Right ventricle myocardium superior (tissue), 1 donor: Measurements from ENCODE around the gene TTC28. TPM values are rescaled to one million over a fixed set of nuclear protein-coding genes. Genes with fewer than 3 reads are reported as not detected.
A peak's percentile ranks its signal among the peaks of the same experiment; 100 is the strongest.

ENCODE experiments used
- ATAC-seq: fragments of 200-7000 bp; cut with Tn5 transposase; one replicate; pipeline ENCODE4 v1.9.1; 2020; ENCODE audit warnings: mild to moderate bottlenecking; ENCODE audit not compliant: poor library complexity
- DNase-seq: peaks from one replicate; pipeline ENCODE4 v3.0.0-alpha.2; 2020
- intact Hi-C: fragments of 100-400 bp; cut with DNase I; formaldehyde crosslinking; loops from one replicate; pipeline ENCODE4 v1.11.2; 2022
- total RNA-seq: library from RNA; stranded (reverse); fragmentation: NEBNext Ultra II Directional; extraction: Animal tissue kit (Norgen Biotek cat#: 25700); gene quantifications from one replicate; pipeline ENCODE4 v1.2.1, GENCODE V29; 2021
- donor health status: DM: no; HTN: yes; CAD: no; lungs with severe emphysema.

The TTC28 gene
- total RNA-seq, 1 donor from 2014 or later, result 12.2 TPM

DNA sequence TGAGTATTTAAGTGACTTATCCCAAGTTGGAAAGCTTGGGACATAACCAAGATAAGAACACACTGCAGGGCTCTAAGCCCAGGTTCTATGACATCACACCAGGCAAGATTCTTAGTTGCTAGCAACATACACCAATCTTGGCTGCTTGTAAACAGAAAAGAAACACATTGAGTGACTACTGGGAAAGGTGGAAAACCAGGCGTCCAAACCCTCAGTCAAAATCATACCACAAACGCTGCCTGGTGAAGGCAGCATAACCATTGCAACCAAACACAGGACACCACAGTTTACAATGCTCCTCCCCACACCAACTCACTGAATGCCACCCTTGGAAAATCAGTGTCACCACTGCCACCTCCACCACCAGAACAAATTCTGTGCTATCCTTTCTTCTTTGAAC is 379.9 kb downstream of the TTC28 start:
- peak; percentile 95 for ATAC-seq

DNA sequence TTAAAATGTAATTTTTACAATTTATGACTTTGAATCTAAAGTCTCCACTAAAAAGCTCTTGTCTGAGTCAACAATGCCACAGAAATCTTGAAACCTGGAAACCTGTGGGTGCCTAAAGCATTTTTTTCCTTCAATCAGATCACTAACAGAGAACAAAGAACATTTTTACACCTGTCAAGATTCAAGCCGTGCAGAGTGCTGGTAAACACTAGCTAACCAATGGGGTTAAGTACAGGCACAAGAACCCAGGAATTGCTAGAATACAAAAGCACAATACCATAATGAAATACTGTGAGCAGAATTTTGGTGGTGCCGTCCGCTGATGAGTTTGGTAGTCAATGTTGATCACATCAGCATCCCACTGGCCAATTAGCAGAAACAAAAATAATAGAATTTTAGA is 380.3 kb downstream of the TTC28 start:
- no peak for DNase-seq
- peak; percentile 37 for ATAC-seq
- intact Hi-C loops, result no loop called here

More for the DNA sequence above, 379.9 kb downstream of the TTC28 start:
- intact Hi-C loops, result no loop called here
- no peak for DNase-seq

DNA sequence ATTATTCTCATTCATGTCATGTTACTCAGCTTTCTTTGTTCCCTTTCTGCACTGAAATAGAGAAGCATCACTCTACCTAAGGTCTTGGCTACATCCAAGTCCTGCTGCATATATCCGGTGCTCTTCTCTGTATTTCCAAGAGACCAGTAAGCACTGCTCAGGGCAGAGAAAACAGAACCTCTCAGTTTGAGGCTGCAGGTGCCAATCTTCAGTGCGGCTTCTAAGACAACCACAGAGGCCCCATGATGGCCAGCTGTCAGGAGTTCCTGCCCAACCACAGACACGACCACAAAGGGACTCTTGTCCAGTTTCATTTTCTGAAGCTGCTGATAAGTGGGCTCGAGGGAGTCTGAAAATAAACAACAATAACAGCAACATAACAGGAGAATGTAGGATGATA is 382.1 kb downstream of the TTC28 start:
- intact Hi-C loops, result no loop called here
- DNase-seq, result no peak
- ATAC-seq, result no peak

DNA sequence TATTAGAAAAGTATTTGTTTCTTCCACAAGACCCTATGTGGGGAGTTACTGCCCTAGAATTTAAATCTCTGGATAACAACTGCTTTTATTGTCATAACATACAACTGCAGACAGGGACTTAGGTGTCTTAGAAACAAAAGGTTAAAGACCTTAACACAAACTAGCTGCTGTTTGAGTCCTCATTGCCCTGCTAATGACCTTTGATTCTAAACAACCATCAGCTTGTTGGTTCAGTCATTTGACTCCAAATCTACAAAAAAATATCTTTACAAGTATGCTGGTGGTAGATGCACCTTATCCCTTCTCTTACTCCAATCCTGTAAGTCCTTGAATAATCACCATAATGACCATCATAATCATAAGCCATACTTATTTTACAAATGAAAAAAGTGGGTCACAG is 383.2 kb downstream of the TTC28 start:
- DNase-seq, result no peak
- intact Hi-C loops, result no loop called here
- ATAC-seq, result no peak

DNA sequence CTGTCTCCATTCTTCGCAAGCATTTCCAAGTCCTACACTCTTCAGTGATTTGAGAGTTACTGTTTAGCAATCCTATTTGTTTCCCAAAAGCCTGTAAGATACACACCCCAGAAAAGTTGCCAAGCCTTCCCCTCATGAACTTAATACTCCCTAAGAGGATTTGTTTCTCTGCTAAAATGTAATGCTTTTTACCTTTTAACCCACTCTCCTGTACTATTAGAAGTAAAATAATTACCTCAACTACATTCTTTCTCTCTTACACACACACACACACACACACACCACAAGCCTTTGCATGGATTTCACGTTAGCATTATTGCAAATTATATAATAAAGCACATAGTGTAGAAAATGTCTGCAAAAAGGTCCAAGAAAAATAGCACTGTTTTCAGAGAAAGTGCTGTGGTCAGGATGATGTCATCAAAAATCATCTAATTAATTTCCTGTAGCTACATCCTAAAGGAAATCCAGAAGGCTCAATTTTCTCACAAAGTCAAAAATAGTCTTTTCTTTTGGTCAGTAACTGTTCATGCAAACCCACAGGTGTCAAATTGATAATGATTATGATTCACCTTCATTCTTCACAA is 396.5 kb downstream of the TTC28 start:
- ATAC-seq (peak; percentile 73), DNase-seq (no peak)
- intact Hi-C loops, result no loop called here

DNA sequence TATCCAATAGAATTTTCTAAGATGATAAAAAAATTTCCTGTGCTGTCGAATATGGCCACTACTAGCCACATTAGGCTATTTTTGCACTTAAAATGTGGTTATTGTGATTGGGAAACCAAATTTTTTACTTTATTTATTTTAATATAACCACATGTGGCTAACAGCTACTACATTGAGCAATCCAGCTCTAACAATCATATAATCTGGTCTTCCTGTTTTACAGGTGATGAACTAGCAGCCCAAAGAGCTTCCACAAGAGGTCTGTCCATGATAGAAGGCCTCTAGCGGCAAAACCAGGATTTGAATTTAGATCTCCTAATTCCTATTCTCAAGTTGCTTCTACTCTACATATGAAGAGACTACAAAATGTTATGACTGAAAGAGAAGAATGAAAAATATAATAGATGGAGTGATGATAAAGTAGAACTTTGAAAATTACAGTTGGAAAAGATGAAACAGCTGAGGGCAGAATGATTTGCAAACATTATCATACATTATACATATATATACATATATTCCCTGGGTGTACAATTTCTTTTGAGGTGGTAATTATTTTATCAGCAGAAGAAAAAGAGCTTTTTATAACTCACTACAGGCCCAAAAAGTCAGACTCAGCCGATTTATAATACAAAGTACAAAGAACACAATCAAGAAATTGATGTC is 397.1 kb downstream of the TTC28 start:
- intact Hi-C loops, result no loop called here
- no peak for DNase-seq
- no peak for ATAC-seq

DNA sequence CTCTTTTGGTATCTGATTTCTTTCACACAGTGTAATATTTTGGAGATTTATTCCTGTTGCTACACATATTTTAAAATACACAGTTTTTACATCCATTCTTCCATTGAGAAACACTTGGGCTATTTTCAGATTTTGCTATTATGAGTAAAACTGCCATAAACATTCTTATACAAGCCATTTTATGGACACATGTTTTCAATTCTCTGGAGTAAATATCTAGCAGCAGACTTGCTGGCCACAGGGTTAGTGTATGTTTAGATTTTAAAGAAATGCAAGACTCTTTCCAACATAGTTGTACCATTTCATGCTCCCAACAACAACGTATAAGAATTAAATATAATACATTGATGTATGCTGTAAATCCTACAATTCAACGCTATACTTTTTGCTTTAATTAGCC is 399.8 kb downstream of the TTC28 start:
- intact Hi-C loops, result no loop called here
- ATAC-seq (no peak), DNase-seq (no peak)

DNA sequence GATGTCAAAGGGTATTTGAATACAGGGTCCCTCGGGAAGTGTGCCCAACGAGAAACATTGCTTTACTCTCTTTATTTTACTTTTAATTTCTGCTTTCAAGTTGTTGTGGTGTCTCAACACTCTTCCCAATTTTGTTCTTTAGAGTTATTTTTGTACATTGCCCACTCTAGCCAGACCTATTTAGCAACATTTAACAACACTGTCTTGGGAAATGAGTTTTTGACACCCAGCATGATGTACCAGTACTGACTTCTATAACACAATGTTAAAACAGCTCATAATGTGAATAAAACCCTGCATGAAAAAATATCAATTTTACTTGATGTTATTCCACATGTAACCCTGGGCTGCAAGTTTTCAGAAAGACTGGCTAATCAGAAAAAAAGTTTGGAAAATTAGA is 410.4 kb downstream of the TTC28 start:
- ATAC-seq, result peak; percentile 50
- no peak for DNase-seq
- intact Hi-C loops, result loop anchor here (10.0 kb wide), 1 partner anchor 176 kb away; no protein-coding TSS in a partner anchor

DNA sequence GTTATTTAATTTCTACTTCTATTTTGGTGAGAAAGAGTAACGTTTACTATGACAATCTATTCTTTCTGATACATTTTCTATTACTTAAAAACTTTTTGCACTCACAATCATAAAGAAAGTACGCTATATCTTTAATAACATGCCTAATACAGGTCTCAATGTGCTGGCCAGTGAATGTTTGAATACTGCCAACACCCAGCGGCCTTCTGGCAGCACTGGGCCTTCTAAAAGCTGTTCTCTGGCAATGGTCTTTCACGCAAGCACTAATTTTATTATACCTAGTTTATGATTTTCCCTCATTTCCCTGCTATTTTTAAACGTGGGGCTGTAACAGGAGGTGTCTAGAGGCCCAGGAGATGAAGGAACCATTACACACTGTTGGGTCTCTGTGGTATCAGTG is 410.8 kb downstream of the TTC28 start:
- DNase-seq (peak; percentile 57), ATAC-seq (peak; percentile 92)
- intact Hi-C loops, result loop anchor here (10.0 kb wide), 1 partner anchor 176 kb away; no protein-coding TSS in a partner anchor

DNA sequence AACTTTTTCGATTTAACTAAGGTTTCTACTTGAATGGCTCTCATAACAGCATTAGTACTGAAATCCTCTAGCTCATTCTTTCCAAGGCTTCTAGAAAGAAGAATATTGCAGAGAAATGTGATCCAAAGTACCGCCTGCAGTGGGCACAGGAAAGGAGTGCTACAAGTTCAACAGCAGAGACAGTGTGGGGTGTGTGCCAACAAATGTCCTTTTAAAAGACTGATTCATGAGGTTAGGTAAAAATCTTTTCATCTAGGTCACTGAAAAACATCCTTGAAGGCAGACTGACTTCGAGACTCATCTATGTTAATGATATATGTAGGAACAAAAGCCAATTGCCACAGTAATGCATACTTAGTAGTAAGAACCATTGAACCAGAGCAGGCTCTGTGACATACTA is 411.5 kb downstream of the TTC28 start:
- DNase-seq (no peak), ATAC-seq (no peak)
- intact Hi-C loops, result loop anchor here (10.0 kb wide), 1 partner anchor 177 kb away; no protein-coding TSS in a partner anchor

DNA sequence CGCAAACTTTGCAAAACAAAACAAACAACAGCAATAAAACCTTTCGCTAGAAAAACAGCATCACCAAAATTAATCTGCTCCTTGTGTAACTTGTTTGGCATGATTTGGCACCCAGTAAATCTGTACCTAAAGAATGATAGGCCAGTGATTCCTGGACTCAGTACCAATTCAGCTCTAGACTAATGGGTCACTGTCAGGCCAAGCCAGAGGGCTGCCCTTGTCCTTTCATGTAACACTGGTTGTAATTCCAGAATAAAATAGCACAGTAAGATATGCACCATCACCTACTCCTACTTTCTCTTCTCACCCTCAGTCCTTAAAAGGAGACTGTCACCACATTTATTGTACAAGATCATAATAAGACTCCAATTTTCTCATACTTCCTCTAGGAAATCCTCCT is 419.0 kb downstream of the TTC28 start:
- DNase-seq (no peak), ATAC-seq (no peak)

DNA sequence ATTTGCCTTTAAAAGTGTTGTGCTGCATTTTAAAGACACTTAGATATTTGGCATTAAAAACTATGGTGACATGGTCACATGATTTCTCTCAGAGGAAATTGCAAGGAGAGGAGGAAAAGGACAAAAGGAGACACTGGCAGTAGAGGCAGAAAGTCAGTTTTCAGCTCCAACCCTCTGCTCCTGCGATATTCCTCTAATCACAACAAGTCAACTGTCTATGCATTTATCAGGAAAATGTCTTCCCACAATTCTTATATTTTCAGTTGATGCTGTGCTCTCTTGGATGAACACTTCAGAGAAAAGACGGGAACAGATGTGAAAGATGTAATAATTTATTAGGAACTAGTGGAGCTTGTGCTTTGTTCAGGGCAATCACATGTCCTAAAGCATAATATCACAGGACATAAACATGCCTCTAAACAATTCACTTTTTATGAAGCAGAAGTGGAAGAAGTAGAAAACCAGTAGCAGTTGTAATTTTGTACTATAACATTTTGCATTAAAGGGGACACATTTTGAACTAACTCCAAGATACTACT is 419.8 kb downstream of the TTC28 start:
- no peak for ATAC-seq
- intact Hi-C loops, result loop anchor here (10.0 kb wide), 1 partner anchor 185 kb away; no protein-coding TSS in a partner anchor
- no peak for DNase-seq

More for the DNA sequence above, 419.0 kb downstream of the TTC28 start:
- intact Hi-C loops, result loop anchor here (10.0 kb wide), 1 partner anchor 184 kb away; no protein-coding TSS in a partner anchor

DNA sequence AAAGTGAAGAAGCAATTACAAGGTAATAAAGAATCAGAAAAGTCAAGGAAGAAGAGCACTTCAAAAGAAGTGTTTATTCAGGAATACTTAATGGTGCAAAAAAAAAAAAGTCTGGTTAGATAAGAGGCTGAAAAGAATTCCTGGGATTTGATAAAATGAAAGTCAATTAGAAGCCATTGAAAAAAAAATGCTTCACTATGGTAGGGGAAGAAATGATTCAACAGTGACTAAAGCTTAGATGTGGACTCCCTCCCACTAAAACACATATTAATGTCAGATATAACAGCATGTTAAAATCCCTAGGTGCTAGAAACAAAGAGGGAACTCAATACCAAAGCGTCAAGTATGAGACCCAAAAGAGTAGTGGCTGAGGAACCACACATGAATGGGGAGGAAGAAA is 425.2 kb downstream of the TTC28 start:
- DNase-seq, result no peak
- intact Hi-C loops, result no loop called here
- ATAC-seq, result no peak

DNA sequence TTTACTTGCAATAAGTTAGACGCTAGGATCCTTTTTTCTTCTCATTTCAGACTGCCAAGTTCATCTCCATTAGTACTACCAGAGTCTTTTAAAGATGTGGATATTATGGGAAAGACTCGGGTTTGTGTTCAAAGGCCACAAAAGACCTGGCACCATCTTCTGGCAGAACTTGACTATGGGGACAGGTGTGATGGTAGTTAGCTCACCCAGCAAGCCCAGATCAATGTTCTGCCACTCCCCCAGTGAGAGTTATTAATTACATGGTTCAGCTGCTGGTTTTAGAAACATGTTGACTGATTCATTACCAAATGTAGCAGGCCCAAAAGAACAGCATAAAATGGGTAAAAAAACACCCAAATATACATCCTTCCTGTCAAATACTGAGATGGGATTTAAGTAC is 427.1 kb downstream of the TTC28 start:
- ATAC-seq, result no peak
- intact Hi-C loops, result no loop called here
- DNase-seq, result no peak

DNA sequence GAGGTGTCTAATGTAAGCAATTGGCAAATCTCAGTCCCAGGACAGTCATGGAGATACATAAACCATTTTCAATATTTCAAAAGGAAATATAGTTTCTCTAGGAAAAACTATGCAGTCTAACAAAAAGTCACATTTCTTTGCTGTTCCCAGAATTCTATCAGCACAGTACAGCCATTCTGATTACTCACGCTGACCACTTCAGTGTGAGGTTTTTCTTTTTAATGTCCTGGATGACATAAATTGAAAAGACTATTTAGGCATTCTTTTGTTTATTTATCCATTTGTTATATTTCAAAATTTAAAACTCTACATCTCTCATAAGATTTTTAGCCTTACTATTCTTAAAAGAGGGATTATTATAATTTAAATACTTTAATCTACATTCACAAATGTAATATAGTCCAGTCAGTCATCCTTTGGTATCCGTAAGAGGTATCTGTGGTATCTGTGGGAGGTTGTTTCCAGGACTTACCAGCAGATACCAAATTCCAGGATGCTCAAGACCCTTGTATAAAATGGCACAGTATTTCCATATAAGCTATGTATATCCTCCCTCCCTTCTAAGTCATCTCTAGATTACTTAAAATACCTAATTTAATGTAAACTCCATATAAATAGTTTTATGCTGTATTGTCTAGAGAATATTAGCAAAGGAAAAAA is 429.5 kb downstream of the TTC28 start:
- intact Hi-C loops, result no loop called here
- no peak for ATAC-seq
- no peak for DNase-seq

DNA sequence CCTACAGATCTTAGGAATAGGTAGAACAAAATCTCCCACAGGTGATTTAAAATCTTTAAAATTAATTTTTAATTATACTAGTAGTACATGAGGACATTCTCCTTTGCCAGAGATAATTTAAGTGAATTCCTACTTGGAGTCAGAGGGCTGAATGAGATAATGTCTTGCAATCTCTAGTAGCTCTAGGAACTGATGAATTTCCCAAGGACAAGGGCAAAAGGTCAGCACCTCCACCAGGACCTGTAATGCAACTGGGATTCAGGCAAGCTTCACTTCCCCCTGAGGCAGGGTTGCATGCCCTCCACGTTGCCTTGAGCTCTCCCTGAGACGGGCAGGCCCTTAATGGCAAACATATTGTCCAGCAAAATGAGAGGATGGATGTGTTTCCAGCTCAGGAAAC is 430.2 kb downstream of the TTC28 start:
- intact Hi-C loops, result loop anchor here (10.0 kb wide), 1 partner anchor 175 kb away; no protein-coding TSS in a partner anchor
- DNase-seq (no peak), ATAC-seq (no peak)

DNA sequence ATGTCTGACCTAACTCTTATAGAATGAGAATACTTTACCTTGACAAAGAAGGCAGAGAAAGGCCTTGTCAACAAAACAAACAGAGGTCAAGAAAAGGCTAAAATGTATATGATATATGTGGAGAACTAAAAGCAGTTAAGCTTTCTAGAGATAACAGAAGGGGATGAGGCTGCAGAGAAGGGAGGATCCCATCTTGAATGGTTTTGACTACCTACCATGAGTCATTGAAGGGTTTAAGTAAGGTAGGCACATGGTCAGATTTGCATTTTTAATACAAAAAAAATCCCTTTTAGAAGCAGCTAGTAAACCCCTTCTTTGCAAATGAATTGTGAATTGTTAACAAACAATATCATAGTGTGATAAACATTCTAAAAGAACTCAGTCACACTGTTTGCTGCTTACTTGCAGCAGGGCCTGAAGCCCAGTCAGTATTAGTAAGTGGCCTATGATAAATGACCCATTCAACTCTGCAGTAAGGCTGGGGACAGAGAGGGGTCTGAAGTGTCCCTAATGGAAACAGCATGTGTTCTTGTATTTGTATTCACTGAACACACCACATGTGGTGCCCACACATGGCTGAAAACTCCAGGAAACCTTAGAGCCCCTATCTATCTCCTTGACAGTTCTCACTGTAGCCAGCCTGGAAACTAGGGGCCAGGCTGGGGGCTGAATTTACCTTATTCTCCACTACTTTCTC is 431.8 kb downstream of the TTC28 start:
- intact Hi-C loops, result loop anchor here (10.0 kb wide), 1 partner anchor 173 kb away; no protein-coding TSS in a partner anchor
- no peak for DNase-seq
- no peak for ATAC-seq

DNA sequence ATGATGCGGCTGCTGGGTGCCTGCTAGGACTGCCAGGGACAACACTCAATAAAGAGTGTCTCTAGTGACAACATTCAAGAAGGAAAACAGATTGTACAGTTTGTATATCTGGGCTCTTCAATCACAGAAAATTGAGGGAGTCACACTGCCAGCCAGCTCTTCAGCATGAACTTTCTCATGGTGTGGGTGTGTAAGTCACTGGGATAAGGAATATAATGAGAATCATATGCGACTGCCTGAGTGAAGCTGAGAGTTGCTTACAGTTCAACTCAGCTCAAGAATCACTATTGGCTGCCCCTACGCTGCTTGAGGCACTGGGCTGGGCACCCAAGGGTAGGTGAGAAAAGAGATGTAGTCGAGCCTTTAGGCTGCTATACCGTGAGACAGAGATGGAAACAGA is 432.5 kb downstream of the TTC28 start:
- intact Hi-C loops, result loop anchor here (10.0 kb wide), 1 partner anchor 172 kb away; no protein-coding TSS in a partner anchor
- DNase-seq, result no peak
- ATAC-seq, result peak; percentile 39

DNA sequence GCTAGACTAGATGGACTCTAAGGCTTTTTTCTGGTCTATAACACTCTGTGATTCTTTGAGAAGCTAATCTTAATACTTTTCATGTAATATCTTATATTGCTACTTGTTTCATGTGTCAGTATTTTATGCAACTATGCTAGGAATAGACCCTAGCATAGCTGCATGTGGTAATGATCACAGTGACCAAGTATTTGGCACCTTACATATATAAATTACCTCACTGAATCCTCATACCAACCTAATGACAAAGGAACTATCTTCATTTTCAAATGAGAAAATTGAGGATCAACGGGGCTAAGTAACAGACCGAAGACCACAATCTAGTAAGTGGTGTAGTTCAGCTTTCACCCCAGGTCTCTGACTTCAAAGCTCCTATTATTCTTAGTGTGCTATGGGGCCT is 433.2 kb downstream of the TTC28 start:
- ATAC-seq (no peak), DNase-seq (no peak)
- intact Hi-C loops, result loop anchor here (10.0 kb wide), 1 partner anchor 172 kb away; no protein-coding TSS in a partner anchor
